ENCODE measurements around the gene SCN9A.
"Not testable (repeated sequence)": the region's sequence is repeated elsewhere in the genome, so short reads cannot be mapped to it uniquely, and the experiment has no call there.

The SCN9A gene

GRCh38 chr2:166332106-166332505, 43.6 kb downstream of the SCN9A start:
- DNase-seq: no peak

DNA sequence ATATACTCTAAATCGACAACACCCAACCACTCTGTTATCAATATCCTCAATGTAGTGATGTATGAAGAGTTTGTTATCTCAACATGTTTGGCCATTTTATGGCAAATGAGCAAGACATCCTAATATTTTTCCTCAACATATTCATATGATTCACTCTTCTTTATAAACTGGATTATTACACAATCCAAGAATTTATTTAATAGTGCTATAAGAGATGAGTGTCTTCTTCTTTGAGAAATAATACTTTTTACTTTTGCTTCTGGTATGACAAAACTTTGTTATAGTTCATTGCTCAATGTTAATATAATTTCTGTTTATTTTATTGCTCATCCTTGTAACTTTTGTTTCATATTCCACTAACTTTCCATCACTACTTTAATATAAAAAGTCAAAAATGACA, 44.3 kb downstream of the SCN9A start:
- DNase-seq: no peak

DNA sequence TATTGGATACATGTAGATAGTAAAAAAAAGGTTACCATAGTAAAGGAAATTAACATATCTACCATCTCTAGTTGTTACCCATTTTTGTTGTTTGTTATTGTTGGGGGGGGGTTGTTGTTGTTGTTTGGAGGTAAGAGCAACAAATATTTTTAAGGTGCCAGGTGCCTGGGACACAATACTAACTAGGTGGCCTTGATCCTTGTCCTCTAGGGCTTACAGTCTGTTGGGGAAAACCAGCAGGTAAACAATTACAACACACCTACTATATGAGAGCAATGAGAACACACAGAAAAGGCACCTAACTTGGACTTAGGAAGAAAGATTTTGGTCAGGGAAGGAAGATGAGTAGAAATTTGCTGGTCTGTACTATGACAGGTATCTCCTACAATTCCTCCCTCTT, 46.3 kb downstream of the SCN9A start:
- DNase-seq: no peak

DNA sequence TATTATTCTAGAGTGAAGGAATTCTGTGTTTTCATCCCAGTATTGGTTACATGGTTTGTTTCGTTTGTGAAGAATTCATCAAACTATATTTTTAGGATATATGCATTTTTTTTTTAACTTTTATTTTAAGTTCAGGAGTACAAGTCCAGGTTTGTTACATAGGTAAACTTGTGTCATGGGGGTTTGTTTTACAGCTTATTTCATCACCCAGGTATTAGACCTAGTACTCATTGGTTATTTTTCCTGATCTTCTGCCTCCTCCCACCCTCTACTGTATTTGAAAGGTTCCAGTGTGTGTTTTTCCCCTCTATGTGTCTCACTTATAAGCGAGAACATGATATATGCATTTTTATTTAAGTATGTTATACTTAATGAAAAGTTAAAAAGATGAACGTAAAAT, 47.6 kb downstream of the SCN9A start:
- no peak for DNase-seq

DNA sequence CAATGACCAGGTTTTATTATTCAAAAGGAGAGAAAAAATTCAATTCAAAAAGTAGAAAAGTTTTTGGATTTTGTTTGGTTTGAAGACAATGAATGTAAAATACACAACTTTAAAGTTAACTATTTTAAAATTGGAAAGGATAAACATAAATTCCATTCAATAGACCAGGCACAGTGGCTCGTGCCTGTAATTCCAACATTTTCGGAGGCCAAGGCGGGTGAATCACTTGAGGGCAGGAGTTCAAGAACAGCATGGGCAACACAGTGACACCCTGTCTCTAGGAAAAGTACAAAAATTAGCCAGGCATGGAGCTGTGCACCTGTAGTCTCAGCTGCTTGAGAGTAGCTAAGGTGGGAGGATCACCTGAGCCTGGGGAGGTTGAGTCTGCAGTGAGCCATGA, 54.7 kb downstream of the SCN9A start:
- no peak for DNase-seq

GRCh38 chr2:166314022-166314759, 61.6 kb downstream of the SCN9A start:
- DNase-seq: no peak

- DNase-seq: not testable (repeated sequence)
Measured at GRCh38 chr2:166312863-166313262, 62.9 kb downstream of the SCN9A start.

DNA sequence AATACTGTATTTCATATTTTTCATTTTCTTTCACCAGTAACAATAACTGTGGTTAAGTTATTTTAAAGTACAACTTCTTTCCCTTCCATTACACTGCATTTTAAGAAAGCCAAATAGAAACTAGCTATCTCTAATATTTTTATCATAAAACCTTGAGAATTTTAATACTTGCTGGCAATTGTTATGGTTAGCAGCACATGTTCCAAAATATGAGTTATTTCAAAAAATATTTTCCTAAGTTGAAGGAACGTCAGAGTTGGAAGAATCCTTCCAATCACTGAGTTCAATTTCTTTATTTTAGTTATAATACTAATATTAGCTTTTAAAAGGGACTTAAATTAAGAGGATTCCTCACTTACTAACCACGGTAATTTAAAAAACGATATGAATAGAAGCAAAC, 68.4 kb downstream of the SCN9A start:
- no peak for DNase-seq

DNA sequence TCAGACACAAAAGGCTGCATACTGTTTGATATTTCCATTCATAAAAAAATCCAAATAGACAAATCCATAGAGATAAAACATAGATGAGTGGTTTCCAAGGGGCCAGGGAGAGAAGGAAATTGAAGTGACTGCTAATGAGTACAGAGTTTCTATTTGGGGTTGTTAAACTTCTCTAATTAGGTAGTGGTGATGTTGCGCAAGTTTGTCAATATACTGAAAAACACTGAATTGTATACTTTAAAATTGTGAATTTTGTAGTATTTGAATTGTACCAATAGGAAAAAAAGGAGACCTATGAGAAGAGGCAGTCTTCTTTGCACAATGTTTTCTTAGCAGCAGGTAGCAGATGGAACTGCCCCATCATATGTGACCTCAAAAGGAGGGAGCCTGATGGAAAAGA, 71.1 kb downstream of the SCN9A start:
- DNase-seq: no peak

DNA sequence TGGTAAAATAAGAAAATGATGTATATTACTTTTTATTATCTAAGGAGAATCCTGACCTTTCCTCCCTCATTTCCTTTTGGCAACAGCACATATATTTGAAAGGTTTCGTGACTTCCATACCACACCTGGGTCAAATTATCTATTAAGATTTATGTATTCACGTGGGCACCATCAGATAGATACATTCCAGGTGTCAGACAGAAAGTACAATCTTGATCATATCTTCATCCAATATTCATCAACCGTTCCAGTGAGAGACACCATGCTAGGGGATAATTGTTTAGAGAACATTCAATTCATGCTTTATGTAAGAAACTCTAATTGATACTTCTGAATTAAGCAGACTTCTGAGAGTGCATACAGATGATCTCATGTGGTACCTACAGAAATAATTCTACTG, 73.7 kb downstream of the SCN9A start:
- no peak for DNase-seq

- DNase-seq: no peak
Measured at GRCh38 chr2:166297951-166298350, 77.8 kb downstream of the SCN9A start.

GRCh38 chr2:166293984-166294383, 81.8 kb downstream of the SCN9A start:
- no peak for DNase-seq

DNA sequence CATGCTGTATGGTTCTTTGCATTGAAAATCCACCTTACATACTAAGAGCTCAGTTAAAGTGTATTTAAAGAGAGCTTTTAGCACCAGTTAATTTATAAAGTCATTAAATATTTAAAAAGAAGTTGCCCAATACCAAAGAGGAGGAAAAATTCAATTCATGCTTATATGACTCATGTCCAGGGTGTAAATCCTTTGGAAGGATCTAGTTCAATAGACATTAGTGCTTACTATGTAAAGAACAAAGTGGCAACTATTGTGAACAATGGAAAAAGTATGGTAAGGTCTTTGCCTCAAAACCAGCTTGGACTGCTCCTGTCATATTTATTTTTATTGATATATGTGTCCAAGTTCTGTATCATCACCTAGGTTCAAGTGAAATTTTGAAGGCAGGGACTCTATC, 90.5 kb downstream of the SCN9A start:
- DNase-seq: no peak

GRCh38 chr2:166284359-166284758, 91.4 kb downstream of the SCN9A start:
- no peak for DNase-seq

DNA sequence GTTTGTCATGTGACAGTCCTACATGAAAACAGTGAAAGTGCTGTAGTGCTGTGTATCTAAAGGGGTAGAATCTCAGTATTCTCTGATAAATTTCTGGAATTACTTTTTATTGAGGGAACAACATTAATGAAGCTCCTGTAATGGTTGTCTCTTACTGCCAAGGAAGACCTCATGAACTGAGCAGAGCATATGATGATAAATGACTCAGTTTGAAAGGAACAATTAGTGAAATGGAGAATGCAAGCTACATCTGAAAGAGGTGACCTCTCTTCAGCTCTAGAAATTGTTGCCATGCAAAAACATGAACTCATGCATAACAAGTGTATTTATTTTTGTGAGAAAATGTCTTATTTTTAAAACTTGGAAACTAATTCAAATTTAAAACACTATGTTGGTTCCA, 93.6 kb downstream of the SCN9A start:
- no peak for DNase-seq

DNA sequence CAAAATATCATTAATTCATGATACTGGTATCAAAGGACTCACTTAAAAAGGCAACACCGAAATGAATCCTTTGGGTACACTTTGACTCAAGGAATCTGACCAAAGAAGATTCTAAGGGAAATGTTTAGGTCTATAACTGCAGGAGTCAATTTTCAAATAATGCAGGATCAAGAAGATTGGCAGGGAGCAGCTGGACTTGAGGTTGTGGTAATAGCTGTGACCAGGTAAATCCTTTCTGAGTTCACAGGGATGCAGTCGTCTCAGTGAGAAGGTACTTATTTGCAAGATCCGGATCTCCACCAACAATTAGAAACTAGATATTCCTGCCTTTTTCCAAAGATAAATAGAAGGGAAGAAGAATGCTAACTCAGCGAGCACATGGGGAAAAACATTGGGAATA, 96.9 kb downstream of the SCN9A start:
- no peak for DNase-seq

DNA sequence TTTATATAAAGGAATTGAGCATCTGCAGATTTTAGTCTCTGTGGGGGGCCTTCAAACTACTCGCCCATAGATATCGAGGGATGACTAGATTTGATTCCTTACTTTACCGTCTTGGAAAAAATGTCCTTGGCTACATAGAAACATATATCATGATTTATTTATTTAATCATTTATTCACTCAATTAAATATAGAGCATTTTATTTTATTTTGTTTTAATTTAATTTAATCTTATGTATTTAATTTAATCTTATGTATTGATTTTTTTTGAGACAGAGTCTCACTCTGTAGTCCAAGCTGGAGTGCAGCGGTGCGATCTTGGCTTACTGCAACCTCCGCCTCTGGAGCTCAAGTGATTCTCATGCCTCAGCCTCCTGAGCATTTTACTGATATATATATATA, 105.4 kb downstream of the SCN9A start:
- DNase-seq: no peak

DNA sequence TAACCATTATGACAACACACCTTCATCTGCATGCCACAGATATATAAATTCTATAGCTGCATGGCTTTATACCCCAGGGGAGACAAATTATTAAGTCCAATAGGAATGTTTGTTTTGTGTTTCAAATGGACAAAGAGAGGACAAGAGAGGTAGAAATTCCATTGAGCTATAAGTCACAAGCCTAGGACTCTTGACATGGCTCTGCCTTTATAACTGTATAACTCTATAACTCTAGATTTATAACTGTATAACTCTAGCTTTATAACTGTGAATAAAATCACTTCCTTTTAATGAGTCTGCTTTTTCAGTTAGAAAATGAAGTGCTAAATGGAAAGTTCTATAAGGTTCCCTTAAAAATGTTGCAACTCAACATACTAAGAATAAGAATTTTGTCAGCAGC, 106.4 kb downstream of the SCN9A start:
- DNase-seq: no peak

DNA sequence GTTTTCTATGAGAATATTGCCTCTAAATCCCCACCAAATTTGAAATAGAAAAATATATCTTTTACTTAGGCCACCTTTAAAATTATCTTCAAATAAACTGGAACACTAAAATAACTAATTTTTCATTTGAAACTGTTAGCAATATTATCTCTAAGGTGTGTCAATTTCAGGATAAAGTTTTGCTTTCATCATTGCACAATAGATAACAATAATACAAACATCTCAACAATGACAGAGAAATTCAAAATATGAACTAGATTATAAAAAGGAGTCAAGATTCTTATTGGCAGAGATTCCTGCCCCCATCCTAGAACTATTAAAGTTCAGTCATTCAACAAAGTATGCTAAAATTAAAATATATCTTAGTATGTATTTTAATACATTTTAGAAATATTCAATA, 117.9 kb downstream of the SCN9A start:
- DNase-seq: no peak

DNA sequence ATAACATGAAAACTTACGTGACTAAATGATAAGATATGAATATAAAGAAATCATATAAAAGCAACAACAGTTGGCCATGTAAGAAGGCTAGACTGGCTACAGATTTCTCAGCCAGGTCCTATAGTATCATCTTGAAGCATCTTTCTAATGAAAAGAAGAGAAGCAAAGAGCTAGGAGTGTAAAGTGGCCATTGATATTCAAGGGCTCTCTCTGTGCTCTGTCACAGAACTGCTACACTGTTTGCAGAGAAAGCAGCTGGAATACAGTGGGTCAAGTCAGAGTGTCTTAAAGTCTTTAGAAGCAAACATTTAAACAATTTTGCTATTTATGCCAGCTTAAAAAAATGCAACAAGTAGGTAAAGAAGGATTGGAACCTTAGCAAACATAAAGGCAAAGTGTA, 118.8 kb downstream of the SCN9A start:
- DNase-seq: no peak

GRCh38 chr2:166249318-166249717, 126.4 kb downstream of the SCN9A start:
- DNase-seq: no peak

DNA sequence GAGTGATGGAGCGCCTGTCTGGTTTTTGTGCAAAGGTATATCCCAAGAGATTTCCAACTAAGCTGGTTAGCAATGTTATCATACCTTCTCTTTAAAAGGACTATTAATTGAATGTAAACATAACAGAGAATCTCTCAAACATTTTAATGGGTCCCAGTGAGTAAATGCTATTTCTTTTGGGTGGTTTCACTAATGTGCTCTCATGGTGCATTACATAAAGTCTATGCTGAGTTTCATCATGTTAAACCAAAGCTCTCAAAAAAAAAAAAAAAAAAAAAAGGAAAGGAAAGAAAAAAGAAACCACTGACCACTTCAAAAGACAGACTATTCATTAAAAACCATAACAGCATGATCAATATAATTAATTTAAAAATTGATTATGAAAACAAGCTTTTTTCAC, 128.8 kb downstream of the SCN9A start:
- no peak for DNase-seq

DNA sequence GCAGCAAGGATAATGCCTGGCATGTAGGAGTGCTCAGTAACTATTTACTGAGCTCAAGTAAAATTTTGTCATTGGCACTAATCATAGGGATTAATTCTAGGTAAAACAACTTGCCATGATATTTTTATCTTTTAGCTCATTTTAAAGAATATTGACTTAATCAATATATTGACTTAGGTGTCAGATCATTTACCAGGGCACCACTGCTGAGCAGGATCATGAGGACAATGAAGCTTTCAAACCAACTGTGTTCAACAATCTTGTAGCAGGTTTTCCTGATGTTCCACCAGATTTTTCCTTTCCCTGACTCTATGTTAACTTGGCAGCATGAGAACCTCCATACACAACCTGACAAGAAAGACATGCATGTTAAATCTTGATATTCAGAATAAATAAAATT, 133.4 kb downstream of the SCN9A start:
- DNase-seq: no peak

GRCh38 chr2:166240387-166241313, 135.1 kb downstream of the SCN9A start:
- no peak for DNase-seq

Measured in stimulated activated CD4-positive, alpha-beta T cell treated with anti-CD3 and anti-CD28 coated beads, Interleukin-4, amount 100 ng/mL, for 4 hours (primary cell).